CD4-positive, alpha-beta T cell treated with Interleukin-21 for 1 hour (primary cell): ENCODE measurements around the gene C11orf58.

Source experiments
- DNase-seq: peaks from one replicate; pipeline ENCODE4 v3.0.0-alpha.2; 2020

The C11orf58 gene

DNA sequence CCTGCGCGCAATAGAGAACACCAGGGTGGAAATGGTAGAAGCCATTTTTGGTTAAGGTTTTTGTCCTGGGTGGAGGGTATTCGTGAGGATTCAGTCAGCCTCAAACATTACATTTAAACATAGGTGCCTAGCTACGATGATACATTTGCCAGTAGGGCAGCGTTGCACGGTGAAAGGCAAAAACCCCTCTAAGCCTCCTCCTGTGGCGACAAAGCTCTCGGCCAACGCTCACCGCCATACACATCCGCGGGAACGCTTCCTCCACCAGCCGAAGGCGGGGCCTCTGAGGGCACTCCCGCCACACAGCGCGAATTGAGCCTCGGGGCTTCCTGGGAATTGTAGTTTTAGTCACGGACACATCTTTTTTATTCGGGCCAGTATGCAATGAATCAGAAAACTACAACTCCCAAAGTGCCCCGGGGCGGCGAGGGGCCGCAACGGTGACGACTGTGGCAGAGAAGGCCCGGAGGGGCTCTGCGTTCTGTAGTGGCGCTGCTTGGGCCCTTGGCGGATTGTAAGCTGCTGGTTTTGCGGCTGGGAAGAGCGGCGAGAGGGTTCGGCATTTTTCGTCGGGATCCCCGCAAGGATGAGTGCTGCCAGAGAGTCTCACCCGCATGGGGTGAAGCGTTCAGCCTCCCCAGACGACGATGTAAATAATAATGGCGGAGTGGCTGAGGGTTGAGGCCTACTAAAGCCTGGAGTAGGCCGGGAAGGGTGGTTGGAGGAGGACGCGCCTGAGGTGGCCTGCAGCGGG is at the start of gene C11orf58:
TSS of gene C11orf58 (plus strand) at position 455 of the 754 bp plus-strand sequence. CDS start at position 587, 132 bp downstream.
- peak; percentile 98 for DNase-seq

- DNase-seq, result no peak
Observed at GRCh38 chr11:16690086-16690485, 48.4 kb upstream of the C11orf58 start.

DNA sequence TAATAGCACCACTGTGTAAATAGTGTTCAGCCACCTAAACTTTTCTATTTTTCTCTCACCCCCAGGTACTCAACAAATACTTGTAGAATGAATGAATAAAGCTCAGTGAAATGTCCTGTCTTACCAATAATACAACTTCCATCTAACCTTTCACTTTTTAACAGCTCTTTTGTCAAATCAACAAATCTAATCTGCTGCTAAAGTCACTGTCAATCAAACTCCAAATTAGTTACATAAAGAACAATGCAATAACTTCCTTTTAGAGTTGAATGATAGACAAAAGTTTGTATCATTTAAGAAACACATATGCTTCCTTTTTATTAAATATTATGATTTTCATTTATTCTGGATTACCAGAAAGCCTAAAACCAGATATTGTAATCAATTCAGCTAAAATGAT is 34.7 kb upstream of the C11orf58 start:
- no peak for DNase-seq

DNA sequence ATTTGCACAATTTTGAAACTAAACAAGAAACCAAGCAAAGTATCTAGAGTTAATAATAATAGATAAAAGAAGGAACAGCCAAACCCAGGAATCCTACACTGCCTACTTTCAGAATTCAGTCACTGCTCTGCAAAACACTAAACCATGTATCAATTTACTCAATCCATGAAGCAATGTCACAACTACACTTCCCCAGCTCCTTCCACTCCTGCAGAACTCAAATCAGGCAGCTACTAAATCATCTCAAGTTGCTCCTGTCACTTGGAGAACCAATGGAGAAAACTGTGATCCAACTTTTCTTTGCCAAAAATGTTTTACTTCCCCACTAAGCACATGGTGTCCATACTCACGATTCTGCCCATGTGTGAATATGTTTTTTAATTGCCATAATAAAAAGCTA is 24.9 kb upstream of the C11orf58 start:
- DNase-seq, result no peak

DNA sequence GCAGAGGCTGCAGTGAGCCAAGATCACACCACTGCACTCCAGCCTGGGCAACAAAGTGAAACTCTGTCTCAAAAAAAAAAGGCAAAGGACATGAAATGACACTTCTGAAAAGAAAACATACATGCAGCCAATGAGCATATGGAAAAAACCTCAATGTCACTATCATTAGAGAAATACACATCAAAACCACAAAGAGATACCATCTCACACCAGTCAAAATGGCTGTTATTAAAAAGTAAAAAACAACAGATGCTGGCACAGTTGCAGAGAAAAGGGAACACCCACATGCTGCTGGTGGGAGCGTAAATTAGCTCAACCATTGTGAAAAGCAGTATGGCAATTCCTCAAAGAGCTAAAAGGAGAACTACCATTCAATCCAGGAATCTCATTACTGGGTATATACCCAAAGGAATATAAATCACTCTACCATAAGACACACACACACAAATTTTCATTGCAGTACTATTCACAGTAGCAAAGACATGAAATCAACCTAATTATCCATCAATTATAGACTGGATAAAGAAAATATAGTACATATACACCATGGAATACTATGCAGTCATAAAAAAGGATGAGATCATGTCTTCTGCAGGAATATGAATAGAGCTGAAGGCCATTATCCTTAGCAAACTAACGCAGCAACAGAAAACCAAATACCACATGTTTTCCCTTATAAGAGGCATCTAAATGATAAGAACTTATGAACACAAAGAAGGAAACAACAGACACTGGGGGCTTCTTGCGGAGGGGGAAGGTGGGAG is 15.7 kb upstream of the C11orf58 start:
- no peak for DNase-seq

DNA sequence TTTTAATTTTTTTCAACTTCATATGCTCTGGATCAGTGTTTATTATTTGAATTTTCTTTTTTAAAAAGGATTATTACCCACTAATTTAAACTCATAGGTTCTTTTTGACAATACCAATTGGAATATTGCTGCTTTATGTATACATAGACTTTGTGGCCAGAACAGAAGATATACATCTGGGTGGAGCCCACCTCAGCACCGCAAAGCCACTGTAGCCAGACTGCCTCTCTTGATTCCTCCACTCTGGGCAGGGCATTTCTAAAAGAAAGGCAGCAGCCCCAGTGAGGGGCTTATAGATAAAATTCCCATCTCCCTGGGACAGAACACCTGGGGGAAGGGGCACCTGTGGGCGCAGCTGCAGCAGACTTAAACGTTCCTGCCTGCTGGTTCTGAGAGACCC is 10.6 kb upstream of the C11orf58 start:
- no peak for DNase-seq

DNA sequence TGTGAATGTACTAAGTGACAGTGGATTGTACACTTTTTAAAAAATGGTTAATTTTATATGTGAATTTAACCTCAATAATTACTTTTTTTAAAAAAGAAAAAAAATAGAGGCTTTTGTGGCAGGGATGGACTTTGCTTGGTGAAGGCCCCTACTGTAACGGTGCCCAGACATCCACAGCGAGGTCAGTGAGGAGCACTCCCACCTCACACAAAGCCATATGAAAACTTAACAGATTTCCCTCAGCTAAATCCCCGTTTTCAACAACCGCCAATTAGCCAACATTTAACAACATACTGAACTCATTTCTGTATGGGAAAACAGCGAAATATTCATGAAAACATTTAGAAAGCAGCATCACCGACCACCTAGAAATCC is 642 bp upstream of the C11orf58 start:
- DNase-seq, result no peak

GRCh38 chr11:16738947-16739815 is 734 bp downstream of the C11orf58 start:
- DNase-seq, result peak; percentile 38

- no peak for DNase-seq
Observed at GRCh38 chr11:16741473-16741872, 3.0 kb downstream of the C11orf58 start.

DNA sequence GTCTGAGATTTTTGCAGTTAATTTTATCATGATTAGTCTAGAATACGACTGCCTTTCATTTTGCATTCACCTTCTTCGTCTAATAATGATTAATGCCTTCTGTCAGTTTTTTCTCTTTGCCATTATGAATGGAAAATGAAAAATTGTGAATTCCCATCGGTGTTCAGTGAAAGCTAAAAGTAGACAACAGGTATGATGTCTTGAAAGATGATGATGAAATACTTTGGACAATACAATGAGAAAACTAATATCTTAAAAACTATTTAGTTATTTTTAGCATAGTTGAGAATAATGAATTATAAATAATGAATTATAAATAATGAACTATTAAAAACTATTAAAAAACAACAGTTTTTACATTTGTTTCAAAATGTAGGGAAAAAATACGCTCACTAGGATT is 5.0 kb downstream of the C11orf58 start:
- no peak for DNase-seq

GRCh38 chr11:16744128-16744725 is 5.8 kb downstream of the C11orf58 start:
- no peak for DNase-seq

DNA sequence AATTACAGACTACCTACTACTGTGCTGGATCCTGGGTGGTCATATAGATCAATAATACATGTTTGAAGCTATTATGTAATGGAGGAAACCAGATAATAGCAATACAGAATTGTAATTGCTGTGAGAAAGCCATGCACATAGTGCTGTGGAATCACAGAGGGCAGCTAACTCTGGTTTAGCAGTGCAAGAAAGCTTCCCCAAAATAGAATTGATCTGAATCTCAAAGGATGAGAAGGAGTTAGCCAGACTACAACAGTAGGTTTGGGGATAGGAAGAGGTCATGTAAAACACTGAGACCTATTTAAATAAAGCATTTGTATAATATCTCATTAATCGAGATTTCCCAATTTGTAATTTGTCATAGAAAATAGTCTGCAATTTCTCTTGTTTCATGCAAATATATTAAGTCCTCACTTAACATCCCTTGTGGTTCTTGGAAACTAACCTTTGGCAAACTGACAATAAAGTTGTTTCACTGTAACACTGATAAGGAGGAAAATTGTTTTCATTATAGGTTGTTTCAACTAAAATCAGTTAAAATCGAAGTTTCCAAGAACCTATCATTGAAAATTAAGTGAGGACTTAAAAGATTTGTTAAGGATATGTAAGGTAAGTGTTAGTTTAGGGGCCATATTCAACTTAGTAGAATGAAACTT is 7.6 kb downstream of the C11orf58 start:
- no peak for DNase-seq

DNA sequence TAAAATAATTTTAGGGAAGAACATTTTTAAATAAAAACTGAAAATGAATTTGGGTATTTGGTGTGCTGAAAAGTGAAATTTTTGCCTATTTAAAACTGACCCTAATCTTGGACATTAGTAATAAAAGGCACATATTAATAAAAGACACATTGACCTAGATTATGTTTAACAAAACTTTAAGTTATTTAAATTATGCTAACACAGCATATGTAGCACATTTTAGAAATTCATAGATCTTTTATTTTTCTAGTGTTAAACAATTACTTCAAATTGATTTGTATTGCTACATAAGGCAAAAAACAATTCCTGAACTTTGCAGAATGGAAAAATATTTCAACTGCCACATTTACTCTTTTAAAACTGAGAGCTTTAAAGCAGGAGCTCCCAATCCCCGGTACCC is 10.6 kb downstream of the C11orf58 start:
- DNase-seq, result no peak

- no peak for DNase-seq
Observed at GRCh38 chr11:16749666-16750065, 11.2 kb downstream of the C11orf58 start.

- no peak for DNase-seq
Observed at GRCh38 chr11:16750417-16750816, 12.0 kb downstream of the C11orf58 start.

DNA sequence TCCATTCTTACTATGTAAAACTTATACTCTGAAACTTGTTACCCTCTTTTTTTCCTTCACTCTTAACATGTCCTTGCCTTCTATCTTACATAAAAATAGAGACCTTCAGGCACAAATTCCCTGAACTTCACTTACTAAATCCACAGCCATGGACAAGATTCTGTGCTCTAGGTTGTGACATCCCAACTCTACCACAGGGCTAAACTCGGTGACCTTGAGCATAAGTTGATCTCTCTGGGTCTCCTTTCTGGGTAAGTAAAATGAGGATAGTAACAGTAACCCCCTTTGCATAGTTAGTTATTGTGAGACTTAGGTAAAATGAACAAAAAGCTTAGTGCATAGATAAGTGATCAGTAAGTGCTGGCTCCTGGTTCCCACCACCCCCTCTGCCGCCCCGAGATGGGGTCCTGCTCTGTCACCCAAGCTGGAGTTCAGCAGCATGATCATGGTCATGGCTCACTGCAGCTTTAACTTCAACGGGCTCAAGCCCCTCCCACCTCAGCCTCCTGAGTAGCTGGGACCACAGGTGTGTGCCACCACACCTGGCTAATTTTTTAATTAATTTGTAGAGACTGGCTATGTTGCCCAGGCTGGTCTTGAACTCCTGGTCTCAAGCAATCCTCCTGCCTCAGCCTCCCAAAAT is 20.1 kb downstream of the C11orf58 start:
- no peak for DNase-seq

DNA sequence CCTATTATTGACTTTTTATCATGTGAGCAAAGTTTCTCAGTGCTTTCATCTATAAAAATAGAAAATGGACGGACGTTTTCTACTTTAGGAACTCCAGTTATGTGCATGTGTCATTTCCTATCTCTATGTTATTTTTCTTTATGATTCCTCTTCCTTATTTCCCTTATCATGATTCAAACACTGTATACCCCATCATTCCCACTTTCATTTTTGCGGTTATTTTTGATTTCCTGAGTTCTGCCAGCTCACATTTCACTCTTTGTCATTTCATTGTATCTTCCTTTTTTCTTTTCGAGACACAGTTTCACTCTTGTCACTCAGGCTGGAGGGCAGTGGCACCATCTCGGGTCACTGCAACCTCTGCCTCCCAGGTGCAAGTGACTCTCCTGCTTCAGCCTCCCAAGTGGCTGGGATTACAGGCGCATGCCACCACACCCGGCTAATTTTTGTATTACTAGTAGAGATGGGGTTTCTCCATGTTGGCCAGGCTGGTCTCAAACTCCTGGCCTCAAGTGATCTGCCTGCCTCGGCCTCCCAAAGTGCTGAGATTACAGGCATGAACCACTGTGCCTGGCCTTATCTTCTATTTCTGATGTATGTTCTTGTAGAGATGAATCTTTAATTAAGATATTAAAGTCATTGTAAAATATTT is 21.5 kb downstream of the C11orf58 start:
- no peak for DNase-seq

DNA sequence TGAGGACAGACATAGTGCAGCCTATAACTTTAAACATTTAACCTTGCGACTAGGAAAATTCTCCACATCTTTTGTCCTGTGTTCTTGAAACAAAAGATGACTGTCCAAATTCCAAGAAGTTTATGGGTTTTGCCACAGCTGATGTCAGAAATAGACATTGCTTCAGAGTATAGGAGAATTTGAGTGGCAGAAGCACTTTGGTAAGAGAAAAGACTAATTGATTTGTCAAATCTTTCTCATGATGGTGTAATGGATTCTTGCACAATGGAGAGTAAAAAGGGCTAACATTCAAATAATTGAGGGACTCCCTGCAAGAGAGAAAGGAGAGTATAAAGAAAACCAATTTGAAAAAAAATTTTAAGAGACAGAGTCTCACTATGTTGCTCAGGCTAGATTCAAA is 25.3 kb downstream of the C11orf58 start:
- no peak for DNase-seq

- DNase-seq, result no peak
Observed at GRCh38 chr11:16764888-16765287, 26.4 kb downstream of the C11orf58 start.

DNA sequence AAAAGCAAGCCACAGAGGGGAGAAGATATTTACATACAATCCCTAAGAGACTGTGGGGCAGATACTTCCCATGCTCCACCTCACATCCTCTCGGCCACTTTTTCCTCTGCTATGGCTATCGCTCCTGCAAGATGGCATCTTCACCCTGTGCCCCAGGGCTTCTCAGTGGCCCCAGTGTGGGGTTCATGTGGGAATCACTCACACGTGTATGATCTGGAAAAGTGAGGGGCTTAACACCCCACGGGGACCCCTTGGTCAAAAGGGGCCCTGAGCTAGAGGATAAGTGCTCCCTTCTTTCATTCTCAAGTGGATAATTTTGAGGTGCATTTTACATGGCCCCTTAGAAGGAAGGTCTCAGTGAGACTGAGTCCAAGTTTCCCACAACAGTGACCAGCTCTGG is 28.7 kb downstream of the C11orf58 start:
- DNase-seq, result no peak

- no peak for DNase-seq
Observed at GRCh38 chr11:16767957-16768356, 29.5 kb downstream of the C11orf58 start.
